Measurements from ENCODE around the gene ZBTB20. TPM values are rescaled to one million over a fixed set of nuclear protein-coding genes. Genes with fewer than 3 reads are reported as not detected.

ZBTB20 gene
- total RNA-seq, 6 donors from 2014 or later = 40.0 to 150 (median 65.8) TPM

- Histone ChIP-seq H3K4me3 (no peak overlapping the region), H3K9me3 (no peaks in the 10 kb centered on the region), H3K36me3 (no peaks in the 10 kb centered on the region), H3K27ac (no peak overlapping the region), H3K4me1 (no peaks in the 10 kb centered on the region), H3K27me3 (no peaks in the 10 kb centered on the region)
- 91 to 100% methylated on average over 1 of the region's 1 CpG for WGBS, 2 donors
- no peak for ATAC-seq (ENCODE audit: low FRiP score in 2 of 2)
- no peak for DNase-seq
- TF ChIP-seq POLR2A (IDR thresholded peaks at IDR 0.05) (no peak), CTCF (IDR thresholded peaks at IDR 0.05) (no peak), POLR2AphosphoS5 (IDR thresholded peaks at IDR 0.05) (no peak), EP300 (IDR thresholded peaks at IDR 0.05) (no peak)
These were observed 862.4 kb downstream of the ZBTB20 start for GRCh38 chr3:114284644-114285043.

Small RNA genes lying within 50 kb of the gene (small RNA-seq; reads per million reads assigned to genes)
- 0 to 0.88 (median 0.12) reads per million in 4 donors for gene MIR4796
